ENCODE data around the gene DIS3L2. TPM values are rescaled to one million over a fixed set of nuclear protein-coding genes. Genes with fewer than 3 reads are reported as not detected.

Gene DIS3L2
- total and polyA plus RNA-seq, 2 of the 8 experiments (the other 6 are each of a cell fraction or from before 2014, with no cell fraction given): 11.5 to 21.6 TPM

- no peak for FAIRE-seq
- Histone ChIP-seq H3K18ac (ENCODE audit: extremely low read depth, low read length) (no peak overlapping the region), H2BK12ac (ENCODE audit: low read depth, low read length) (no peak overlapping the region), H3K4ac (replicated peaks; ENCODE audit: insufficient read length, low read depth, low read length) (no peak overlapping the region), H4K5ac (ENCODE audit: insufficient read length, low read depth, low read length) (no peak overlapping the region), H3K23ac (ENCODE audit: insufficient read length) (no peak overlapping the region), H4K20me1 (replicated peaks in 1 of 2; ENCODE audit: control insufficient read depth in 1 of 2, insufficient read depth in 2 of 2, low read length in 2 of 2) (peaks cover 0 to 4% of the 10 kb centered on the region in 2 experiments), H2BK15ac (ENCODE audit: low read length) (no peak overlapping the region), H3K4me3 (ENCODE audit: extremely low read depth in 1 of 4, insufficient read depth in 2 of 4, low read depth in 3 of 4, low read length in 4 of 4) (no peak overlapping the region), H3K9ac (replicated peaks in 1 of 4; ENCODE audit: extremely low read depth in 1 of 4, low read depth in 3 of 4, low read length in 3 of 4) (no peak overlapping the region), H4K8ac (ENCODE audit: extremely low read depth, insufficient read depth, low read length) (no peak overlapping the region), H3K56ac (replicated peaks; ENCODE audit: insufficient read length, low read depth, low read length) (no peak overlapping the region), H4K91ac (replicated peaks; ENCODE audit: insufficient read length, low read length) (no peak overlapping the region), H3K79me1 (ENCODE audit: low read depth, low read length) (no peaks in the 10 kb centered on the region), H2AFZ (ENCODE audit: low read length) (no peak overlapping the region), H3K36me3 (ENCODE audit: control insufficient read depth in 2 of 4, insufficient read depth in 4 of 4, low read length in 3 of 4) (no peaks in the 10 kb centered on the region; a peak in 1 of 8 replicates), H3K9me3 (ENCODE audit: insufficient read depth in 2 of 2, low read depth in 1 of 2, low read length in 1 of 2) (no peaks in the 10 kb centered on the region), H2AK5ac (ENCODE audit: low read depth, low read length) (no peak overlapping the region), H3K23me2 (ENCODE audit: low read depth, low read length) (peaks cover 29% of the 10 kb centered on the region; the same call in 1 of the 2 replicates), H3K79me2 (ENCODE audit: control insufficient read depth in 1 of 2, insufficient read depth in 2 of 2, low read length in 2 of 2) (no peaks in the 10 kb centered on the region), H3K4me1 (replicated peaks in 1 of 4; ENCODE audit: control insufficient read depth in 3 of 4, insufficient read depth in 4 of 4, low read length in 3 of 4) (peaks cover 5 to 32% (median 15%) of the 10 kb centered on the region in 4 experiments), H3K27ac (ENCODE audit: low read depth, low read length) (no peak overlapping the region), H2BK120ac (replicated peaks; ENCODE audit: low read depth, low read length) (no peak overlapping the region), H3K27me3 (replicated peaks in 1 of 4; ENCODE audit: control insufficient read depth in 3 of 4, extremely low read depth in 1 of 4, insufficient read depth in 3 of 4, low read length in 3 of 4) (peaks cover 22 to 58% (median 56%) of the 10 kb centered on the region in 4 experiments), H3K14ac (ENCODE audit: insufficient read length) (no peak overlapping the region), H2BK20ac (ENCODE audit: low read length) (no peak overlapping the region), H2BK5ac (ENCODE audit: low read depth, low read length) (no peak overlapping the region), H3K4me2 (ENCODE audit: insufficient read depth in 1 of 2, low read depth in 2 of 2, low read length in 2 of 2) (no peak overlapping the region)
- no peak for DNase-seq (ENCODE audit: low read depth in 1 of 2, low spot score in 2 of 2)
- ChIA-PET POLR2A (ENCODE audit: partially characterized antibody) (interaction anchor here (1.0 to 5.0 kb wide), 4 partner anchors 9 to 35 kb away, joined by 3 to 57 read pairs (median 5); no protein-coding TSS in a partner anchor), CTCF (ENCODE audit: partially characterized antibody) (interaction anchor here (0.9 to 2.8 kb wide), 8 partner anchors 14 to 137 kb away, joined by 3 to 15 read pairs (median 6); no protein-coding TSS in a partner anchor)
- 89% methylated on average over 1 of the region's 1 CpG; no CpG with 5 or more reads in 1 of the 2 experiments for WGBS, 2 experiments (ENCODE audit: extremely low coverage in 1 of 2, insufficient coverage in 1 of 2, insufficient read length in 1 of 2, insufficient replicate concordance in 2 of 2, low coverage in 1 of 2, low lambda C conversion rate in 2 of 2, missing lambda C conversion rate in 1 of 2)
- TF ChIP-seq RNF2 (IDR thresholded peaks at IDR 0.05; ENCODE audit: borderline replicate concordance, low read depth, low read length, missing control alignments, poor library complexity, severe bottlenecking) (no peak), TBP (IDR thresholded peaks at IDR 0.05; ENCODE audit: low read depth, low read length) (no peak)
Measured at GRCh38 chr2:232384466-232384865, 423.0 kb downstream of the DIS3L2 start.

All from H1 (cell line).